AG08395 (cell line): Measurements from ENCODE around the gene ASMTL.
"Not testable (repeated sequence)": the region's sequence is repeated elsewhere in the genome, so short reads cannot be mapped to it uniquely, and the experiment has no call there.

Experiments used
- DNase-seq: peaks from one replicate; pipeline ENCODE4 v3.0.0; 2012; ENCODE audit warnings: mixed read lengths, low spot score

The ASMTL gene

GRCh38 chrX:1482530-1482928, 29.8 kb upstream of the ASMTL start:
- not testable (repeated sequence) for DNase-seq

- DNase-seq, result peak; percentile 56
Measured at GRCh38 chrX:1481636-1482529, 29.2 kb upstream of the ASMTL start.

GRCh38 chrX:1480082-1480785, 27.5 kb upstream of the ASMTL start:
- DNase-seq, result no peak

- no peak for DNase-seq
Measured at GRCh38 chrX:1477801-1478458, 25.2 kb upstream of the ASMTL start.

- DNase-seq, result no peak
Measured at GRCh38 chrX:1477229-1477628, 24.5 kb upstream of the ASMTL start.

GRCh38 chrX:1476682-1477081, 24.0 kb upstream of the ASMTL start:
- DNase-seq, result no peak

- DNase-seq, result no peak
Measured at GRCh38 chrX:1475881-1476280, 23.2 kb upstream of the ASMTL start.

- DNase-seq, result no peak
Measured at GRCh38 chrX:1475481-1475880, 22.8 kb upstream of the ASMTL start.

- not testable (repeated sequence) for DNase-seq
Measured at GRCh38 chrX:1474593-1474992, 21.9 kb upstream of the ASMTL start.

GRCh38 chrX:1472975-1473374, 20.3 kb upstream of the ASMTL start:
- no peak for DNase-seq

- peak; percentile 51 for DNase-seq
Measured at GRCh38 chrX:1468250-1468772, 15.6 kb upstream of the ASMTL start.

- no peak for DNase-seq
Measured at GRCh38 chrX:1466971-1467561, 14.4 kb upstream of the ASMTL start.

GRCh38 chrX:1466232-1466661, 13.5 kb upstream of the ASMTL start:
- DNase-seq, result no peak

GRCh38 chrX:1465286-1466231, 12.8 kb upstream of the ASMTL start:
- no peak for DNase-seq

GRCh38 chrX:1464971-1465285, 12.2 kb upstream of the ASMTL start:
- DNase-seq, result no peak

GRCh38 chrX:1464041-1464970, 11.6 kb upstream of the ASMTL start:
- no peak for DNase-seq

- DNase-seq, result no peak
Measured at GRCh38 chrX:1463581-1463980, 10.9 kb upstream of the ASMTL start.

GRCh38 chrX:1462596-1463251, 10.0 kb upstream of the ASMTL start:
- DNase-seq, result no peak

GRCh38 chrX:1462110-1462509, 9.4 kb upstream of the ASMTL start:
- no peak for DNase-seq

GRCh38 chrX:1455948-1456280, 3.2 kb upstream of the ASMTL start:
- no peak for DNase-seq
